HG02938 (cell line): ENCODE measurements around the gene GPSM1.
A peak's percentile ranks its signal among the peaks of the same experiment; 100 is the strongest.

Experiments
- ATAC-seq: cut with Tn5 transposase; IDR thresholded peaks from one replicate; pipeline ENCODE4 v1.9.1; 2021; ENCODE audit warnings: mild to moderate bottlenecking, moderate library complexity; ENCODE audit not compliant: unreplicated experiment

Gene GPSM1

DNA sequence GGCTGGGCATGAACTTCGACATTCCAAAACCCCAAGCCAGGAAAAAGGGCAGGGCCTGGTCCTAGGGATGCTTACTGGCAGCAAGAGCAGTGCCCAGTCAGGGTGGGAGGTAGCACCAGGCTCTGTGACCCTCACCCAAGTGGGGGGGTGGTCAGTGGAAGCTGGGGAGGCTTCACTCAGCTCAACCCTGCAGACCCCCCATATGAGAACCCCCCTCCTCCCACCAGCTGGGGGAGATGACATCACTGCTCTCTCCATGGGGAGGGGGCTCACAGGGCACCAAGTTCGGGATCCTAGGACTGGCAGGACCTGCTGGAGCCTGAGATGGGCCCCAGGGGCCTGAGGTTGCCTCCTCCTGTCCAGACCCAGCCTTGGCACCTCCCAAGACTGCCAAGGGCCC is 31.5 kb downstream of the GPSM1 start:
- no peak for ATAC-seq

GRCh38 chr9:136359774-136360718 is 32.7 kb downstream of the GPSM1 start:
- no peak for ATAC-seq

DNA sequence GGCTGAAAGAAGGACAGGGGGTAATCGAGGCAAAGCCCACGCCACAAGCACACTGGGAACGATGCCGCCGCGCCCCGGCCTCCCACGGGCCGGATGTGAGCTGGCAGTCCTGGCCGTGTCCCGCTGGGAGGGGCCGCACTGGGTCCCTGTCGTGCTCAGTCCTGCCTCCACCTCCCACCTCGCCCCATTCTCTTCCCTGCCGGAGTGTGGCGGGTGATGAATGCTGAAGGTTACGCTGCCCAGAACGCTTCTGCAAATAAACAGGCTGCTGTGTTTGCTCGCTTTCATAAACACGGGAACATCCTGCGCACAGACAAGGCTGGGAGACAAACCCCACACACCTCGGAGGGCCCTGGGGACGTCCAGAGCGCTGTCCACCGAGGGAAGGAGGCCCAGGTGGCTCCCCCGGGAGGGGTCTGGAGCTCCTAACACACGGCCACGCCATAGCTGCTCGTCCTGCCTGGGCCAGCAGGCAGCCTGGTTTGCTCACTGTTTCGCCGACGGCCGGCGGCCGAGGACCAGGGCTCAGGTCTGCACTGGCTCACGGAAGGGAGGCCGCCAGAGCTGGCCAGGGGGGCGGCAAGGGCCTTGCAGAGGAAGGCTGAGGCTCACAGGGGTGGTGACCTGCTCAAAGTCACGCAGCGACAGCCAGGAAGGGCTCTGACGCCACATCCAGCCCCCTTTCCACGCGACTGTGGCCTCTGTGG is 33.9 kb downstream of the GPSM1 start:
- ATAC-seq, result no peak

DNA sequence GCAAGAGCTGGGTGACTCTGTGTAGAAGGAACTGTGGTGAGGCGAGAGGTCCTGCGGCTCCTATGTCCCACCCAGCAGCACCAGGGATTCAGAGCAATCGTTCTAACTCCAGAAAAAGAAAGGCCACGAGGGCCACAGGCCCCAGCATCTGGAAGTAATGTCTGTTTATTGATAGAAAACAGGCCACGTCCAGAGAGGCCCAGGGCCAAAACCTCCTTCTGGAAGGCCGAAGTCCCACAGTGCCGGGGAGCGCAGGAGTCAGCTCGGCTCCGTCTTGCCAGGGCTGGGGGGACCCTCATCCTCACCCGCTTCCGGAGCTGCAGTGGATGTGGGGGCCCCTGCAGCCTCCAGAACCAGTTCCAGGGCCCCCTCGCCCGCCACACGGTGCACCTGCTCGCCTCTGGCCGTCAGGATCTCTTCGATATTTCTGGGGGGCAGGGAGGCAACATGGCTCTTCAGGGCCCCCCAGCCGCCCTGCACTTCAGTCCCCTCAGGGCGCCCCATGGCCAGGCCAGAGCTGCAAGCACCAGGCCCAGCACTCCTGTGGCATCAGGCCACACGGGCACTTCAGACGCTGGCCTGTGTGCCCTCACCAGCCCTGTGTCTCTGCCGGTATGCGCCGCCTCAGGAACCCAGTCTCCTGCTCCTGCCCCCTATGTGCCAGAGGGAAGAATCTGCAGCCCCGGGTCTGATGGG is 34.6 kb downstream of the GPSM1 start:
- no peak for ATAC-seq

- no peak for ATAC-seq
Observed at GRCh38 chr9:136362450-136362784, 35.1 kb downstream of the GPSM1 start.

GRCh38 chr9:136363106-136363948 is 36.0 kb downstream of the GPSM1 start, which contains the start of gene DNLZ:
DNLZ (minus strand) TSS chr9:136363744; CDS start chr9:136363714, 30 bp downstream.
- peak; percentile 71 for ATAC-seq

GRCh38 chr9:136363949-136364748 is 36.8 kb downstream of the GPSM1 start:
- ATAC-seq, result no peak

GRCh38 chr9:136364942-136365774 is 37.8 kb downstream of the GPSM1 start:
- no peak for ATAC-seq

DNA sequence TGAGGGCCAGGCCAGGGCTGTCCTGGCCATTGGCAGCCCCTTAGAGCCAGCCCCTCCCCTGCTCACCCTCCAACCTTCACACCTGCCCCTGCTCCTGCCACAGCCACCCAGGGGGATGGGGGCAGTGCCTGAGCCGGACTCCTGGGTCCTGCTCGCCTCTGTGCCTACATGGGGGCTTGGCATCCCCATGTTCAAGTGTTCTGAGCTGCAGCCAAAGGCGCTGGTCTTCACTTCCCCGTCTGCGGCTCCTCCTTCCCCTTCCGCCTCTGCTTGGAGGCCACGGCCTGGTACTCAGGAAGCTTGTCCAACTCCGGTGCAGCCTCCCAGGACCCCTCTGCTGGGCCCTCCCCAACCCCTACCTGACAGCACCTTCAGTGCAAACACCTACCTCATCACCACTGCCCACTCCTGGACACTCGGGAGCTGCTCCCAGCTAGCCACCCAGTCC is 38.5 kb downstream of the GPSM1 start:
- ATAC-seq, result no peak

- no peak for ATAC-seq
Observed at GRCh38 chr9:136366826-136367225, 39.5 kb downstream of the GPSM1 start.

DNA sequence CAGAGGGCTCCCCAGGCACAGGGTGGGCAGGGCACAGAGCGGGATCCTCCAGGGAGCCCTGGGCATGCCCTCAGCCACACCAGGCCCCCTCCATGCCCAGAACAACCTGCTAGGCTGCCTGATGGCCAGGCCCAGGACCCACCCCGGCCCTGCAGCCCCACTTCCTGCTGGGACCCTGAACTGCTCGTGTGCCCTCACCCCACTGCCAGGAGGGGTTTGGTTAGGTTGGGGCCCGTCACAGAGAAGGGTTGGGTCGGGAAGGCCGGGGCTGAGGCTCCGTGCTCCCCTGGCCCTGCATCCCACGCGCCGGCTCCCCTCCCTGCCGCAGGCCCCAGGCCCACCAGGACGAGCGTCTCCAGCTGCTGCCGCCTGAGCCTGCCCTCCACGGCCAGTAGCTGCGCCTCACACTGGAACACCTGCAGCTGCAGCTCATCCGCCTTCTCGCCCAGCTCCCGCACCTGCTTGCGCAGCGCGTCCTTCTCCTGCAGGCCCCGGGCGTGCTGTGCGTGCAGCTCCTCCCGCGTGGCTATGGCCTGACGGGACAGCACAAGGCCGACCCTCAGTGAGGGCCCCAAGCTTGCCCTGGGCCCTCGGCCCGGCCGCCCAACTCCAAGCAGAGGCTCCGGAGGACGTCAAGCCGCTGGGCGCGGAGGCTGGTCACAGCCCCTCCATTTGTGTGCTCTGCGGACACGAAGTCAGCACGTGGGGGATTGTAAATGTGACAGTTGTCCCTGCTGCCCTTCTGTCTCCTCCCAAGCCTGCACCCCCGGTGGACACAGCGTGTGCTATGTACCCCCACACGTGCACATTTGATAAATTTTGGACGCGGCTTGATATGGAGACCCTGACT is 40.2 kb downstream of the GPSM1 start:
- ATAC-seq, result no peak

DNA sequence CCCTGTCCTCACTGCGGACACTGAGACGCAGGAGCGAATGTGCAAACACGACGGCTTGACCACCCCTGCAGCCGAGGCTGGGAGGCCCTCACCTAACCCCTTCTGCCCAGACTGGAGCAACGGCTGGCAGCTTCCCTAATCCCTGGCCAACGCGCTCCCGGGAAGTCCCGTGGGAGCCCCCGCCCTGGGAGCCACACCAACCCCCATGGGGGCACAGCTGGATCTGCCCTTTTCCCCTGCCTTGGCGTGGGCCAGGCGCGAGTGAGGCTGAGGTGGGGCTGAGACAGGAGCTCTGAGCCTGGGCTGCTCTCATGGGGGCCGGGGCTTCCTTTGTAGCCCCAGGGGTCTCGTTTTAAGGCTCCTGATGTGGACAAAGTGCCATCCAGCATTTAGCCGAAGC is 40.9 kb downstream of the GPSM1 start:
- no peak for ATAC-seq

DNA sequence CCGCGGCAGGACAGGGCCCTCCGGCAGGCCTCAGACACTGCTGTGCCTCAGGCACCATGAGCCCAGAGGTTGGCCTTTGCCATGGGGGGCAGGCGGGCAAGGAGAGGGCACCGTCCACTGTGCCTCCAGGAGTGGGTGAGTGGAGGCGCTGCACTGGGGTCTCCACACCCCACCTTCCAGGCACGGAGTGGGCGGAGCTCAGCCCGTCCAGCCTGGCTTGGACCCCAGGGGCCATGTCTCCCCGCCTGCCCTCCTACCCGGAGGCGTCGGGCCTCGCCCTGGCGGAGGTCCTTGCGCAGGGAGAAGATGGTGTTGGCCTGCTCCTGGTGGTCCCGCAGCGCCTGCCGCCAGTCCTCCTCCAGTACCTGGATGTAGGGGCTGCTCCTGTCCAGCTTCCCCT is 42.7 kb downstream of the GPSM1 start:
- ATAC-seq, result no peak

DNA sequence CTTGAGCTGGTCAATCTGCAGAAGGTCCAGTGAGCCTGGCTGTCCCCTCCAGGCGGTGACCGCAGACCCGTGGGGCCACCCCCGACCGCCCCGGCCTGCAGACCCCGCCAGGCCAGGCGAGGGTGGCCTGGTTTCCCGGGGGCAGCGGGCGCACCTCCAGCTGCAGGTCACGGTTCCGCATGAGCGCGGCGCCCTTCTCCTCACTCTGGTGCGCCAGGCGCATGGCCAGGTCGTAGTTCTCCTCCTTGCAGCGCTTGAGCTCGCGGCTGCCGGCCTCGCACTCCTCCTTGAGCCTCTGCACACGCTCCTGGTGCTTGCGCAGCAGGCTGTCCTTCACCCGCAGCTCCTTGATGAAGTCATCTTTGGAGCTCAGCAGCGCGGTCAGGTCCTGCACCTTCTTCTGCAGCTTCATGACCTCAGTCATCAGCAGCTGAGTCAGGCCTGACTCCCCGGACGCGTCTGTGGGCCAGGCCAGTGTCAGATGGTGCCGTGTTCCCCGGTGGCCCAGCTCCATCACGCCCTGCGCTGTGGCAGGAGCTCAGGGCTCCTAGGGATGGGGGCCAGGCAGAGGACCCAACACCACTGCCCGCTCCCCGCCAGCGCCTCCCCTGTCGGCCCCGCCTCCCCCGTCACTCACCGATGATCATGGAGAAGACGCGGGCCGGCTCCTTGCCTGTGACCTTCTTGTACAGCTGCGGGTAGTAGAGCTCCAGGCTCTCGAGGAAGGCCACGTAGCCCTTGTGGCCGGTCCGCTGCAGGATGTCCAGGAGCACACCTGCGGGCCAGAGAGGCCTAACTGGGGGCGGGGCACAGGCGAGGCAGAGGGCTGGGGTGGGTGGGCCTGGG is 43.6 kb downstream of the GPSM1 start:
- no peak for ATAC-seq

DNA sequence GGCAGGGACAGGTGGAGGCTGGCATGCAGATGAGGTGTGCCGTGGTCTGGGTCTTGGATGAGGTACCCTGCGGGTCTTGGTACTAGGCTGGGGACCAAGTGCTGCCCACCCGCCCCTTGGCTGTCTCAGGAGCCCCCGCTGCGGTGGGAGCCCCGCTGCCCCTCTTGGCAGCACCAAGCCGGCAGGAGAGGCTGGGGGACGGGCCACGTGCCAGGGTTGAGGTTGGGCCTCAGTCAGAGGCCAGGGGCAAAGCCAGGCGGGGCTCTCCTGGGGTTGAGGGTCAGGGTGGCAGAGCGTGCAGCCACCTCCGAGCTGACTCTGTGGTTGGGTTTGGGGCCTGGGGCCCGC is 44.2 kb downstream of the GPSM1 start:
- no peak for ATAC-seq

DNA sequence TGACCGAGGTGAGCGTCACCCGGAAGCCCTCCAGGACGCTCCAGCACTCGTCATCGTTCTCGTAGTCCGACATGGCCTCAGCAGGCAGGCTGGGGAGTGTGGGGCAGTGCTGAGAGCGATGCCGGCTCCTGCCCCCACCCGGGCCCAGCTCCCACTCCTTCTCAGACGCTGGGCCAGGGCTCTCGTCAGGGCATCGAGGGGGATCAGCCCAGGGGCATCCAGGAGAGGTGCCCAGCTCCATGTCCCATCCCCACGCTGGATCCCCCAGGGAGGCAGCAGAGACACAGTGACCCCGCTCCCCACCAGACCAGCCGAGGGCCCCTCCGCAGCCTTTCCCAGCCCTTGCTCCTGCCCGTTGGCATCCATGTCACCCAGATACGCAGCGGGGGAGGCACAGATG is 44.7 kb downstream of the GPSM1 start:
- no peak for ATAC-seq
